NCI-H1092 (cell line): Measurements from ENCODE around the gene PAOX.
"Not testable (repeated sequence)": the region's sequence is repeated elsewhere in the genome, so short reads cannot be mapped to it uniquely, and the experiment has no call there.

ENCODE experiments used
- DNase-seq: peaks from one replicate; lab custom pipeline; 2025; lab: John Stamatoyannopoulos, UW

PAOX gene

DNA sequence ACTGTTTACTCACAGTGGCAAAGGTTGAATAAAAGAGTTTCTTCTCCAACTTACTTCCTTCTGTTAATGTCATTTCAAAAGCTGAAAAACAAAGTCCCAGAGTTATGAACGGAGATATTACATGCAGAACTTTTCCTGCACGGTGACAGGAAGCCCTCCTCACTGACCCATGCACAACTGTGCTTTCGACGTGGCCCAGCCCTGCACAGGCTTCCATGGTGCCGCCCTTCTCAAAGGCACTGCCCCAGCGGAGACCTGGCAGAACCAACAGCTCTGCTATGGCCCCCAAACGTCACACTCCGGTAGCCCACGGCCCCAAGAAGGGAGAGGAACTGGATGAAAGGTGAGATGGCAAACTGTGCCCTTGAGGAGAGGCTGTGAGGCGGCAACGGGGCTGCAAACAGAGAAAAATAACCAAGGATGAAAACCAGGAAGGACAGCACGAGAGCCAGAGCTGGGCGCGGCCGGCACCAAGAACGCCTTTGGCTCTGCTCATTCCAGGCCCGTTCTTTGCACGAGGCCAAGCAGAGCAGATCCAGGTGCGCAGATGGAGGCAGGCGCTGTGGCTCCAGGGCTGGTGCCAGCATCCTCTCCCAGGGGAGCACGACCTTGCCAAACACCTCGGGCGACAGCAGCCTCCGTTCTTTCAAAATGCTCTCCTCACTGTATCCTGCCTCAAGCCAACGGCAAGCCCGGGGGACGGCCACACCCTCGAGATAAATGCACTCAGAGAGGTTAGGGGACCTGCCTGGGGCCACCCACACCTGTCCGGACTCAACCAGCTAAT is 14.2 kb upstream of the PAOX start:
- peak; percentile 32 for DNase-seq

GRCh38 chr10:133365461-133366129 is 13.5 kb upstream of the PAOX start:
- DNase-seq = no peak

GRCh38 chr10:133366130-133366478 is 13.0 kb upstream of the PAOX start:
- no peak for DNase-seq

GRCh38 chr10:133366751-133367150 is 12.3 kb upstream of the PAOX start:
- no peak for DNase-seq

DNA sequence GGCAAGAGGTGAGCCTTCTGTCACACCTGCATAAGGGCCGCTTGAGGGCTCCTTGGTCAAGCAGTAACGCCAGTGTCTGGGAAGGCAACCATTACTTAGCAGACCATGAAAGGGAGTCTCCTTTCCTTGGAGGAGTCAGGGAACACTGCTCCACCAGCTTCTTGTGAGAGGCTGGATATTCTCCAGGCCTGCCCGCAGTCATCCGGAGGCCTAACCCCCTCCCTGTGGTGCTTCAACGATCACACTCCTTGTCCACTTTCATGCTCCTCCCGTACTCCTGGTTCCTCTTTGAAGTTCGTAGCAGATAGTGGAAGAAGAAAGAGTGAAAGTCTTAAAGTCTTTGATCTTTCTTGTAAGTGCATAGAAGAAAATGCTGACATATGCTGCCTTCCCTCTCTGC is 11.6 kb upstream of the PAOX start:
- not testable (repeated sequence) for DNase-seq

DNA sequence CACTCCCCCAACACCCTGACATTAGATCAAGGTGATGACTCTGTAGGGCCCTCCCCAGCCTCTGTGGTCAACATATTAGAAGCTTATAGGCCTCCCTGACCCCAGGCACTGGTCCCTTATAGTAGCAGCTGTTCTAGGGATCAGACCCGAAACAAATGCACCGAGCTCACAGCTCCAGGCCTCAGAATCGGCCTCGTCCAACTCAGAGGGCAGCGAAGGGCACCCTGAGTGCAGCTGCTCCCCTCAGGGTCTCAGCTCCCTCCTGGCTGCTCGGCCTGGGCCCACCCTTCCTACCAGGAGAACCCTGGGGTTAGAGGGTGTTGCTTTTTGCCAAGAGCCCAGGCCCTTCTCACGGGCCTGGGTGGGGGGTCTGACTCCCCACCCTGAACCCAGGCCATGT is 10.9 kb upstream of the PAOX start:
- DNase-seq = no peak

- no peak for DNase-seq
These were observed 8.9 kb upstream of the PAOX start for GRCh38 chr10:133370030-133370786.

- DNase-seq = no peak
These were observed 6.6 kb upstream of the PAOX start for GRCh38 chr10:133372507-133372906.

DNA sequence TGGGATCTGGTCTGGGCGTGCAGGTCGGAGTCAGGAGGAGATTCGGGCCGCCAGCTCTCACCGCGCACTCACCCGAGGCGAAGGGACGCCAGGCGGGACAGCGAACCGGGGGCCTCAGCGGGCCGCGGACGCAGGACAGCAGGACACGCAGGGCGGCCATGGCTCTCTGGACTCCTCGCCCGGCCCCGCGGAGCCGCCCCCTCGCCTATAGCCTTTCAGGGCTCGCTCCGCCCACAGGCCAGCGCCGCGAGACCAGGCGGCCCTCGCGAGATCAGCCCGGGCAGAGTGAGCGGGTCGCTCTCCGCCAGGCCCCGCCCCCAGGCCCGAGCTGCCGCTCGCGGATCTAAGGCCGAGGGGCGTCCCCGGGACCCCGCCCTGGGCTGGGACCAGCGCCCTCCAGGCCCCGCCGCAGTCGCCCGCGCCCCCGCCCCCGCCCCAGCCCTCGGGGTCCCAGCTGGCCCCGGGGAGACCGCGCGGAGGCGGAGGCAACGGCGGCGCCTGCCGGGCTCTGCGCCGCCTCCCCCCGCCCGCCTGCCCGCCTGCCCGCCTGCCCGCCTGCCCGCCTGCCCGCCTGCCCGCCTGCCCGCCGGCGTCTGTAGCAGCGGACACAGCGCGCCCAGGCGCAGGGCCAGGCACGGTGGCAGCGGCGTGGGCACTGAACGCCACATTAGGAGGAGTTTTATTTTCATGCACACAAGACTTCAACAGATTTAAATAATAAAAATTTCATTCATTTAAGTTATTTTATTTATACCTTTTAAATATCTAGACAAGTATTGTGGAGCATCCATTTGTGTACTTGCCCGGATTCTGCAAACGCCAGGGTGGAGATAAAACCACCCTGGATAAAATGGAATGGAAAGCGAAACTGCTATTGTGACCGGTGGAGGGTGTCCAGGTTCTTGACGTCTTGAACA is 5.6 kb upstream of the PAOX start, which contains the start of gene ECHS1:
Gene ECHS1 (minus strand): TSS at position 181 of the 917 bp plus-strand sequence. CDS start 21 bp downstream, at position 160.
- DNase-seq = peak; percentile 88

DNA sequence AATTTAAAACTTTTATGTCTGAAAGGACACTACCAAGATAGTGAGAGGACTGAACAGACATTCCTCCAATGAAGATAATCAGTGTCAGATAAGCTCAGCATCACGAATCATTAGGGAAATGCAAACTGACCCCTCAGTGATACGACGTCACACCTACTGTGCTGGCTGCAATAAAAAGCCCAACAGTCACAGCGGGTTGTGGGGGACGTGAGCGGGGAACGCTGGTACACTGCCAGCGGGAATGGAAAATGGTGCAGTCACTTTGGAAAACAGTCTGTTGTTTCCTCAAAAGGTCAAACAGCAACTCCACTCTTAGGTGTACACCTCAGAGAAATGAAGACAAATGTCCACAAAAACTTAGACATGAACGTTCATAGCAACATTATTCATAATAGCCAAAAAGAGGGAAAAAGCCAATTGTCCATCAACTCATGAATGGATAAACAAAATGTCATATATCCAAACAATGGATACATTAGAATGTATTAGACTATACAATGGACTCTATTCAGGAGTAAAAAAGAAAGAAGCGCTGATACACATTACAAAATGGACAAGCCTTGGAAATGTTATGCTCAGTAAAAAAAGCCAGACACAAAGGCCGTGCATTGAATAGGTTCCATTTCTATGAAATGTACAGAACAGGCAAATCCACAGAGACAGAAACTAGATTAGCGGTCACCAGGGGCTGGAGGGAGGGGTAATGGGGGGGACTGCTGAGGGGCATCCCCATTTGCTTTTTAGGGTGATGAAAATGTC is 3.5 kb upstream of the PAOX start:
- no peak for DNase-seq

DNA sequence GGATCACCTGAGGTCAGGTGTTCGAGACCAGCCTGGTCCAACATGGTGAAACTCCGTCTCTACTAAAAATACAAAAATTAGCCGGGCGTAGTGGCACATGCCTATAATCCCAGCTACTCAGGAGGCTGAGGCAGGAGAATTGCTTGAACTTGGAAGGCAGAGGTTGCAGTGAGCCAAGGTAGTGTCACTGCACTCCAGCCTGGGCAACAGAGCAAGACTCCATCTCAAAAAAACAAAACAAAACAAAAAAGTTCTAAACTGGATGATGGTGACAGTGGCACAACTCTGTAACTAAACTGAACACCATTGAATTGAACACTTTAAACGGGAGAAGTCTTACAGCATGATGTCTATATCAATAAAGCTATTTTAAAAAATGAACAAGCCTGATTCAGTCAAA is 2.9 kb upstream of the PAOX start:
- not testable (repeated sequence) for DNase-seq

DNA sequence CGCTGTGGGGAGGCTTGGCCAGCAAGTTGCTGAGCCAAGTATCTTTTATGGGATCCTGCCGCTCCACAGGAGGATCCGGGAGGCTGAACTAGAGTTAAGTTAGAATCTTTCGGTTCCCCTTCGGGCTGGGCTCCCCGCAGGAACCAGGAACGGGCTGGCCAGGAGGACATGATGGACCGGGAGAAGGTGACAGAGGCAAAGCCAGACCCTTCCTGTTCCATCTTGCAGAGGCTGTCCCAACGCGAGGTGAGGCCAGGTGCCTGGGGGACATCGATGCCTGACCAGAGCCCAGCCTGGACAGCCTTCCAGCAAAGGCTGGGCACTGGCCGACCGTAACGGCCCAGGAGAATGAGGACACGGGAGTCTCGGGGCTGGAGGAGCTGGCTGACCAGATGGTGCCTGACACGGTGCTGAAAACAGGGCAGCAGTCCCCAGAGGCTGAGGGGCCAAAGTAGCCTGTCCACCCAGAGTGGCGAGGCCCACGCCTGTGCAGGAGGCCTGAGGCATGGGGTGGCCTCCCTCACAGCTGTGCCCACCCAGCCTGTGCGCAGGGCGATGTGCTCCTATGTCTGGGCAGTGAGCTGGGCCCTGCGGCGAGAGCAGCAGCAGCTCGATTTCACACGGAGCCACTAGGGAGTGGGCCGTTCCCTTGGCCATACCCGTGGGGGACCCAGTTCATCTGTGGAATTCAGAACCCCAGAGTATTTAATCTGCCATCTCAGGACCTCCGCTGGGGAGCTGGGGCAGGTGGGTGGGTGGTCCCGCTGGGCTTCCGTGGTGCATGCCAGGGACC is 1.8 kb upstream of the PAOX start:
- no peak for DNase-seq

DNA sequence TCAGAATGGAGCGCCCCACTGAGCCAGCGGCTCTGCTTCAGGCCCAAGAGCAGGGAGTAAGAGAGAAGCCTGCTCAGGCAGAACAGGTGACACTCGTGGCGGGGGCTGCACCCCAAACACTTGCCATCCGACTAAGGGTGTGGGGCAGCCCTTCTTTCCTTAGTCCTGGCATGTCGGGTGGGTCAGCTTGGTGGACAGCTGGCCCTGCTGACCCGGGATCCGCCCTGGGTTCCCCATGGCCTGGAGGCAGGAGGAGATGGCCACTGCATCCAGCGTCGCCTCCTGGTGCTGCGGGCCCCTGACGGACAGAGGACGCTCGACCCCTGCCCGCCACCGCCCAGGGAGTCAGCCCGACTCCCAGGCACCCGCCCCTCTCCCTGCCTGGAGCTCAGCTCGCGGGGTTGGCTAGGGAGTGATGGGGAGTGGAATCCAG is 1.2 kb upstream of the PAOX start:
- DNase-seq = no peak

DNA sequence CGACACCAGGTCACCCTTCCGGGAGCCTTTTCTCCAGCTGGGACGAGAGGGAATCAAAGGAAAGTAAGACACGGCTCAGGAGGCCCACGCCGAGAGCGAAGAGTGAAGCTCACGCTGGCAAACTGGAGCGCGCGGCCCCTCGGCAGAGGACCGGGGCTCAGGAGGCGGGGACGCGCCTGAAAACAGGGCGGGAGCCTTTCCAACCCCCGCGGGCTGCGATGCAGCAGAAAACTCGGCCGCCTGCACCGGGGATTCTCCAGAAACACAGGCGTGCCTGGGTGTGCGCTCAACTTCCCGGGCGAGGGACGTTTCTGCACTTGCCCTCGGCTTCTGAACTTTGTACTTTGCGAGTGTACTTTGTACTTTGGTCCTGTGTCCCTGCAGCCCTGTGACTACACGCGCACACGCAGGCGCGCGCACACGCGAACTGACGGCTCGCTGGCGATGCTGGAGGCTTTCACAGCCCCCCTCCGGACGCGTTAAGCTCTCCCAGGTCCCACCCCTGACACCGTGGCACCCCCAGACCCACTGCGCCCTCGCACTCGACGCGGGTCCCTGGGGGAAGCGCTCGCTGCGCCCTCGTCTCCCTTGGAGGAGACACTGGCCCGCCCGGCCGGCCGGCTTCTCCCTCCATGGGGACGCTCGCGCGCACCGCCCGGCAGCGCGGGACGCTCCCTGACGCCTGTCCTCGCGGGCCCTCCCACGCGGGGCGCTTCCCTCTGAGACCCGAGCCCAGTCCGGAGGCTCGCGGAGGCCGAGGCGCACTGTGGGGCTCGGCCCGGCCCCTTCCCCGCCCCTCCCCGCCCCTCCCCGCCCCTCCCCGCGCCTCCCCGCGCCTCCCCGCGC is 588 bp upstream of the PAOX start:
- DNase-seq = no peak

GRCh38 chr10:133379801-133380666 is 972 bp downstream of the PAOX start:
- no peak for DNase-seq

- DNase-seq = no peak
These were observed 2.0 kb downstream of the PAOX start for GRCh38 chr10:133381036-133381435.

DNA sequence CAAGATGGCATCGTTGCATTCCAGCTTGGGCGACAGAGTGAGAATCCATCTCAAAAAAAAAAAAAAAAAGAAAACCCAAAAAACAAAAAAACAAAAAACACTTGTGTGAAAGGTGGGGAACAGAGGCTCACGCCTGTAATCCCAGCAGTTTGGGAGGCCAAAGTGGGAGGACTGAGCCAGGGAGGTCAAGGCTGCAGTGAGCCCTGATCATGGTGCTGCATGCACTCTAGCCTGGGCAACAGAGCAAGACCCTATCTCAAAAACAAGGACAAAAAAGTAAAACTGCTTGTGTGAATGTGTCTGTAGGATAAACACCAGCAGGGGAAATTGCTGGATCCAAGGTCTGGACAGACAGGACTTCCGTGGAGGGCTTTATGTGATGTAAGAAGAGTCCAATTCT is 4.5 kb downstream of the PAOX start:
- no peak for DNase-seq

- DNase-seq = no peak
These were observed 5.0 kb downstream of the PAOX start for GRCh38 chr10:133384071-133384470.
